Measurements from ENCODE around the gene TBCE.
A peak's percentile ranks its signal among the peaks of the same experiment; 100 is the strongest.

Gene TBCE

DNA sequence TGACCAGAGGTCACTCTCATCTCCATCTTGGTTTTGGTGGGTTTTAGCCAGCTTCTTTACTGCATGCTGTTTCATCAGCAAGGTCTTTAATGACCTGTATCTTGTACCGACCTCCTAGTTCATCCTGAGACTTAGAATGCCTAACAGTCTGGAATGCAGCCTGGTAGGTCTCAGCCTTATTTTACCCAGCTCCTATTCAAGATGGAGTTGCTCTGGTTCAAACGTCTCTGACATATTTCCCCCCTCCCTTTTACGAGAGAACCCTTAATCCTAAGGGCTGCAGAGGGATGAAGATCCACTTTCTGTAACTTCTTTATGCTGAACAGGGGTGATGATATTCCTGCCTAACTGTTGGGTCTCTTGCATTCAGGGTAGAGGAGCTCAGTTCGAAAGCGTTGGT, 43.2 kb downstream of the TBCE start:
- H3K4me3 ChIP-seq (ENCODE audit: low read depth, low read length), result no peak overlapping the region
- TF ChIP-seq, protein P1, sequence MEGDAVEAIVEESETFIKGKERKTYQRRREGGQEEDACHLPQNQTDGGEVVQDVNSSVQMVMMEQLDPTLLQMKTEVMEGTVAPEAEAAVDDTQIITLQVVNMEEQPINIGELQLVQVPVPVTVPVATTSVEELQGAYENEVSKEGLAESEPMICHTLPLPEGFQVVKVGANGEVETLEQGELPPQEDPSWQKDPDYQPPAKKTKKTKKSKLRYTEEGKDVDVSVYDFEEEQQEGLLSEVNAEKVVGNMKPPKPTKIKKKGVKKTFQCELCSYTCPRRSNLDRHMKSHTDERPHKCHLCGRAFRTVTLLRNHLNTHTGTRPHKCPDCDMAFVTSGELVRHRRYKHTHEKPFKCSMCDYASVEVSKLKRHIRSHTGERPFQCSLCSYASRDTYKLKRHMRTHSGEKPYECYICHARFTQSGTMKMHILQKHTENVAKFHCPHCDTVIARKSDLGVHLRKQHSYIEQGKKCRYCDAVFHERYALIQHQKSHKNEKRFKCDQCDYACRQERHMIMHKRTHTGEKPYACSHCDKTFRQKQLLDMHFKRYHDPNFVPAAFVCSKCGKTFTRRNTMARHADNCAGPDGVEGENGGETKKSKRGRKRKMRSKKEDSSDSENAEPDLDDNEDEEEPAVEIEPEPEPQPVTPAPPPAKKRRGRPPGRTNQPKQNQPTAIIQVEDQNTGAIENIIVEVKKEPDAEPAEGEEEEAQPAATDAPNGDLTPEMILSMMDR (IDR thresholded peaks at IDR 0.05; ENCODE audit: control insufficient read depth, extremely low read depth, insufficient read depth), result no peak
- DNase-seq (ENCODE audit: low read depth), result no peak

DNA sequence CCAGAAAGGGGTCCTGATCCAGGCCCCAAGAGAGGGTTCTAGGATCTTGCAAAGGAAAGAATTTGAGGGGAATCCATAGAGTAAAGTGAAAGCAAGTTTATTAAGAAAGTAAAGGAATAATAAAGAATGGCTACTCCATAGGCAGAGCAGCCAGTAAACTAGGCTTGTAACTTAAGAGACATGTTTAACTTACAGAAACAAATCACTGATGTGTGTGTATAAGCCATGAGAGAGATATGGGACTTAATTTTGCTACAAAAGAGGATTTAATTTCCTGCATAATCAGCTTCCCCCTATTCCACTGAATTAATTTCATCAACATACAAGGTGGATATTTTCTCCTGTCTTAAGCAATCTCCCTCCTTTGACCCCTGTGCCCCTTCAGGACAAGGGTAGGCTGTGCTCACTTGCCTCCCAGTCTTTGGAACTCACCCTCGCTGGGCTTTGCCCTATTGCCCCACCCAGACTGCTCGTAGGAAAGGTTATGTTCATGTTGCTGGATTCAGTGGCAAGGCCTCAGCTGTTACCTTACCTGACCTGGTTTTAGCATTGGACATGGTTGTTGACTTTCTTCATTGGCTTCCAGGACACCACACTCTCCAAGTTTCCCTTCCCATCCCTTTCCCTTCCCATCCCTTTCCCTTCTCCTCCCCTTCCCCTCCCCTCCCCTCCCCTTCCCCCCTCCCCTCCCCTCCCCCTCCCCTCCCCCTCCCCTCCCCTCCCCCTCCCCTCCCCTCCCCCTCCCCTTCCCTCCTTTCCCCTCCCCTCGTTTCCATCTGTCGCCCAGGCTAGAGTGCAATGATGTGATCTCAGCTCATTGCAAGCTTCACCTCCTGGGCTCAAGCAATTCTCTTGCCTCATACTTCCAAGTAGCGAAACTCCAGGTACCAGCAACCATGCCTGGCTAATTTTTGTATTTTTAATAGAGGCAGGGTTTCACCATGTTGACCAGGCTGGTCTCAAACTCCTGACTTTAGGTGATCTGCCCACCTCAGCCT, 44.6 kb downstream of the TBCE start:
- H3K4me3 ChIP-seq (ENCODE audit: low read depth, low read length), result no peak overlapping the region
- peak; percentile 92 for DNase-seq (ENCODE audit: low read depth)
- TF ChIP-seq, protein P1 (IDR thresholded peaks at IDR 0.05; ENCODE audit: control insufficient read depth, extremely low read depth, insufficient read depth), result no peak

DNA sequence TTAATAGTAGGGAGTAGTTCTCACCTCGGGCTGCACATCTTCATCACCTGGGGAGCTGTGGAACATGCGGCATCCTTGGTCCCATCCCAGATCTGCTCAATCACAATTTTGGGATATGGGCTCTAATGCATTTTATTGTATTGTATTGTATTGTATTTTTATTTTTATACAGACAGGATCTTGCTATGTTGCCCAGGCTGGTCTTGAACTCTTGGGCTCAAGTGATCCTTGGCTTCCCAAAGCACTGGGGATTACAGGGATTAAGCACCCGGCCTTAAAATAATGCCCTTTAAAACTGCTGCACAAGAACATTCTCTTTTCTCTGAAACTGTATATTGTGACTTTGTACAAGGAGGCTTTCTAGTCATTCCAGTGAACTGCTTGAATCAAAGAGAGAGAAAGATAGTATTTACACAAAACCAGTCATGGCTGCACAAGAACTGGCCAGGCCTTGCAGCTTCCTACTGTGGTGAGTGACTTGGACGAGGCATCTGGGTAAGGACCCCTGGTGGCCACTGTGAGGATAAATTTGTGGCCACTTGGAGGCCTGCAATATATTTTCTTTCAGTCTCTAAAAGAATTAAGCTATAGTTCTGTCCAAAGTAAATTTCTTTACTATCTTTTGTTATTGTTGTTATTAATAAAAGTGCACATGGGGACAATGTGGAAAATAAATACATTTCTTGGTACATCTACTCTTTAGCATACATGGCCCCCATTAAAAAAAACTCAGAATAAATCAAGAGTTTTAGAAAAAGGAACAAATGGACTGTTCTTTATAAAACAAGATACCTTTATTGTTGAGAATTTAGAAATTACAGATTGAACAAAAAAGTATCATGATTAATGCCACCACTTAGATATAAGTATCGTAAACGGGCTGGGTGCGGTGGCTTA, 48.0 kb downstream of the TBCE start:
- peak; percentile 70 for DNase-seq (ENCODE audit: low read depth)
- no peak overlapping the region for H3K4me3 ChIP-seq (ENCODE audit: low read depth, low read length)
- TF ChIP-seq, protein P1 (IDR thresholded peaks at IDR 0.05; ENCODE audit: control insufficient read depth, extremely low read depth, insufficient read depth), result peak; percentile 72

DNA sequence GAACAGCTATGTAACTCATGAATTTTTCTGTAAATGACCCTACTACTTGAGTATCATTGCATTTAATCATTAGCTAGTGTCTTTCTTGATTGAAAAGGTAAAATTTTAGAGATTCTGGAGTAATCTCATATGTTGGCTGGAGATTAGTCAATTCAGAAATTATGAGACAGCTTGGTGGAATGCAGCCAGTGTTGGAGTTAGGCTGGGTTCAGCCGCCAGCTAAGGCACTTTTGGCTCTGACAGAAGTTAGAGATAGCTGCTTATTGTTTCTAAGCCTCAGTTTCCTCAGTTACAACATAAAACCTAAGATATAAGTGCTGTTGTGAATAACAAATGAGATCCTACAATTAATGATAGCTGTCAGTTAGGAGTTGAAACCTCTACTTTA, 49.4 kb downstream of the TBCE start:
- no peak overlapping the region for H3K4me3 ChIP-seq (ENCODE audit: low read depth, low read length)
- DNase-seq (ENCODE audit: low read depth), result no peak
- TF ChIP-seq, protein P1 (IDR thresholded peaks at IDR 0.05; ENCODE audit: control insufficient read depth, extremely low read depth, insufficient read depth), result no peak

DNA sequence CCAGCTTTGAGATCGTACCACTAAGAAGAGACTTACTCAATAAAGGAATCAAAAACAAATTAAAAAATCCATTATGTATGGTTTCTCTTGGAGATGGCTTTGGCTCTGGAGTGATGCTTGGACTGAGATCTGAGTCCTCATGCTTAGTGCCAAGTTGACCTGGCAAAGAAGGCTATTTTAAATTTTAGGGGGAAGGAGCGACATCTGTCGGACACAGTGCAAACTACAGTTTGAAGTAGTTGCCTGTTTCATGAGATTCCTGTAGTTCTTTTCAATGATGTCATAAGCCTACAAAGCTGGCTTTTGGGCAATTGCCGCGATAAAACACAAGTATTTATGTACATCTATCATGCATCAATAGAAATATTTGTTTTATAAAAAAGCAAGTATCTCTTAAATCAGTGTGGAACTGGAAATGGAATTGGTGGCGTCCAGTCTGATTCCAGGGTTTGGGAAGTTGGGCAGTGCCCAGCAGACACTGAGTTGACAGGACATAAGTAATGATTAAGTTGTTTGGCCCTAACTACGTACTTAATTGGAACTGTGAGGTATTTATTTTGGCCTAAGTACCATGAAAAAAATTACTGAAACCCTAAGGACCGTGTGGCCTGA, 50.0 kb downstream of the TBCE start:
- peak; percentile 63 for DNase-seq (ENCODE audit: low read depth)
- no peak overlapping the region for H3K4me3 ChIP-seq (ENCODE audit: low read depth, low read length)
- TF ChIP-seq, protein P1 (IDR thresholded peaks at IDR 0.05; ENCODE audit: control insufficient read depth, extremely low read depth, insufficient read depth), result peak; percentile 82

DNA sequence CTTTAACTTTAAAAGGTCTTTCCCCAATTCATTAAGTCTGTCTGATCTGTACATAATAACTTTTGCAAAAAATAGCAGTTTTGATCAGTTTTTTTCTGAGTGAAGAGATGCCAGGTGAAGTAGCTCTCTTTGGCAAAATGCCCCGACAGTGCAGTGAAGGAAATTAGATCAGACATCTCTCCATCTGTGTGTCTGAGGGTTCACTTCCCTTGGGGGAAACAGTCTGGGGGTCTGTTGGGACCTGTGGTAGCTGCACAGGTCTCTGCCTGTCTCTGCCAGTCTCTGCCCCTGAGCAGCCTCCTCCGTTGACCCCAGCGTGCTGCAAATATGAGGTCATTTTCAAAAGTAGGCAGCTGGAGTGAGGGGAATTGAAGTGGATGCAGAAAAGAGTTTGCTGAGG, 54.5 kb downstream of the TBCE start:
- TF ChIP-seq, protein P1 (IDR thresholded peaks at IDR 0.05; ENCODE audit: control insufficient read depth, extremely low read depth, insufficient read depth), result no peak
- no peak overlapping the region for H3K4me3 ChIP-seq (ENCODE audit: low read depth, low read length)
- no peak for DNase-seq (ENCODE audit: low read depth)
